ENCODE measurements around the gene CDR2.

CDR2 gene

DNA sequence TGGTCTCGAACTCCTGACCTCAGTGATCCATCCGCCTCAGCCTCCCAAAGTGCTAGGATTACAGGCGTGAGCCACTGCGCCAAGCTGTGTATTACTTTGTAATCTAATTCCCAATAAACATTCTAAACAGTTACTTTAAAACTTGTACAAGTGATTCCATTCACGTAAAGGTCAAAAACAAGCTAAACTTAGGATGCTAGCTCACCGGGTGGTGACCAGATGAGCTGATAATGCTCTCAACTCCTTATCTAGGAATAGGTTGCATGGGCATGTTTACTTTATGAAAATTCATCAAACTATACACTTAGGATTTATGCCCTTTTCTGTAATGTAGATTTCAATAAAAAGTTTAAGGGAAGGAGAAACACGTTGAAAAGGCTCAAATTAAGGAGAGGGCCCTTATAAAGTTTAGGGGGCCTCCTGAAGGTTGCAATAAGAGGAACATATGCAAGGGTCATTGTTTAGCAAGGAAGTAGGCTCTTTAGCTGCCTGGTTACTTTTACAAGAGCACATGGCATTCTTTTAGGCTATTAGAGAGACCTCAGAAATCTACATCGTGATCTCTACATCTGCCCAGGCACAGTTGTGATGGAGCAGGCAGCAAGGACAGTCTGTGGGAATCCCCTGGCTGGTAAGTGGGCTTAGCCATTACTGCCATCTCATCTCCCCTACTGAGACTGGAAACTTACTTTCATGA, 13.3 kb downstream of the CDR2 start:
- DNase-seq (ENCODE audit: low read depth, low spot score): no peak
- in situ Hi-C loops (cut with HindIII; ENCODE audit: low sequenced_read_pairs): no loop called here
- TF ChIP-seq, protein P1, sequence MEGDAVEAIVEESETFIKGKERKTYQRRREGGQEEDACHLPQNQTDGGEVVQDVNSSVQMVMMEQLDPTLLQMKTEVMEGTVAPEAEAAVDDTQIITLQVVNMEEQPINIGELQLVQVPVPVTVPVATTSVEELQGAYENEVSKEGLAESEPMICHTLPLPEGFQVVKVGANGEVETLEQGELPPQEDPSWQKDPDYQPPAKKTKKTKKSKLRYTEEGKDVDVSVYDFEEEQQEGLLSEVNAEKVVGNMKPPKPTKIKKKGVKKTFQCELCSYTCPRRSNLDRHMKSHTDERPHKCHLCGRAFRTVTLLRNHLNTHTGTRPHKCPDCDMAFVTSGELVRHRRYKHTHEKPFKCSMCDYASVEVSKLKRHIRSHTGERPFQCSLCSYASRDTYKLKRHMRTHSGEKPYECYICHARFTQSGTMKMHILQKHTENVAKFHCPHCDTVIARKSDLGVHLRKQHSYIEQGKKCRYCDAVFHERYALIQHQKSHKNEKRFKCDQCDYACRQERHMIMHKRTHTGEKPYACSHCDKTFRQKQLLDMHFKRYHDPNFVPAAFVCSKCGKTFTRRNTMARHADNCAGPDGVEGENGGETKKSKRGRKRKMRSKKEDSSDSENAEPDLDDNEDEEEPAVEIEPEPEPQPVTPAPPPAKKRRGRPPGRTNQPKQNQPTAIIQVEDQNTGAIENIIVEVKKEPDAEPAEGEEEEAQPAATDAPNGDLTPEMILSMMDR (IDR thresholded peaks at IDR 0.05; ENCODE audit: low read depth, low read length): no peak
- no peak overlapping the region for H3K4me3 ChIP-seq (ENCODE audit: low read depth, low read length)

DNA sequence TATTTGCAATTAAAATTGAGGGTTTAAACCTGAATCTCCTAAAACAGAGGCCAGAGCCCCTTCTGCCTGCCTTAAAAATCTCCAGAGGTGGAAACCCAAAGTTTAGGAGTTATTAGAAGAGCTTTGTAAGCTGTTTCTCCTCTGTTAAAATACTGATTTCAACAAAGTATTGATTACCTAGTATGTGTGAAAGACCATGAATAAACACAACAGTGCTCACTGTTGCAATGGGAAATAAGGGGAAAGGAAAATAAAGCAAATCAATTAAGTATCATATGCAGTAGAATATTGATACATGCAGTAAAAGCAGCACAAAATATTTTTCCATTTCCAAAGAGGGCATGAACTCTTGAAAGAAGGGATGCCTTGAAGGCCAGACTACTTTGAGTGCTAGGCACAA, 14.7 kb downstream of the CDR2 start:
- in situ Hi-C loops (cut with HindIII; ENCODE audit: low sequenced_read_pairs): no loop called here
- TF ChIP-seq, protein P1 (IDR thresholded peaks at IDR 0.05; ENCODE audit: low read depth, low read length): no peak
- DNase-seq (ENCODE audit: low read depth, low spot score): no peak
- no peak overlapping the region for H3K4me3 ChIP-seq (ENCODE audit: low read depth, low read length)

DNA sequence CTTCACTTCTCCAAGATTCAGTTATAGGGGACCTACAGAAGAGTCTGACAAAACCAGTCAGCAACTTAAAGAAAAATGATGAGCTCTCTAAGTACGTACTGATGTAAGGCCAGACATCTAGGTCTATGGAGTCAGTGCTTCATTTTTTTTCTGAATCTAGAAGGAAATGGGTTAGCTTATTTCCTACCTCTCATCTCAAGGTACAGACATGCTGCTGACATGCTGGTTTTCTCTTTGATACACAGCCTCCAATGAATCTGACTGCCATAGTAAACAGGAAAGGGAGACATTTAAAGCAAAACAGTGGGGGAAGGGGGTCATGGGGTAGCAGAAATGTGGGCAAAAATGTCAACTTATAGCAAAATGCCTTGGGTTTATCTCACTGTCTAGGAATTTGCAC, 16.4 kb downstream of the CDR2 start:
- in situ Hi-C loops (cut with HindIII; ENCODE audit: low sequenced_read_pairs): no loop called here
- no peak overlapping the region for H3K4me3 ChIP-seq (ENCODE audit: low read depth, low read length)
- no peak for DNase-seq (ENCODE audit: low read depth, low spot score)
- TF ChIP-seq, protein P1 (IDR thresholded peaks at IDR 0.05; ENCODE audit: low read depth, low read length): no peak

DNA sequence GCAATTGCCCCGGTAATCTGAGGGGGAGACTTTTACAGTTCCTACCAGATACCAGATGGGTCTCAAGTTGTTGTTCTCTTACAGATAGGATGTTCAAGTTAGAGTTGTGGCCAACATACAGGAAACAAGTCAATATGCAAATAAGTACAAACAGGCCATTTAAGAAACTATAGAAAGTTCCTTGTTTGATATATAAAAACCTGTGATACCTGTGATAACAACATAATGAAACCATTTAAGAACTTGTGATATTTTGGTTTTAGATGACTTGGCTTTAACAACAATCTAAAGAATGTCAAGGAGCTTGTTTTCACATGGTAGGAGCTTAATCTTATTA, 16.8 kb downstream of the CDR2 start:
- no peak for DNase-seq (ENCODE audit: low read depth, low spot score)
- TF ChIP-seq, protein P1 (IDR thresholded peaks at IDR 0.05; ENCODE audit: low read depth, low read length): no peak
- in situ Hi-C loops (cut with HindIII; ENCODE audit: low sequenced_read_pairs): no loop called here
- no peak overlapping the region for H3K4me3 ChIP-seq (ENCODE audit: low read depth, low read length)

DNA sequence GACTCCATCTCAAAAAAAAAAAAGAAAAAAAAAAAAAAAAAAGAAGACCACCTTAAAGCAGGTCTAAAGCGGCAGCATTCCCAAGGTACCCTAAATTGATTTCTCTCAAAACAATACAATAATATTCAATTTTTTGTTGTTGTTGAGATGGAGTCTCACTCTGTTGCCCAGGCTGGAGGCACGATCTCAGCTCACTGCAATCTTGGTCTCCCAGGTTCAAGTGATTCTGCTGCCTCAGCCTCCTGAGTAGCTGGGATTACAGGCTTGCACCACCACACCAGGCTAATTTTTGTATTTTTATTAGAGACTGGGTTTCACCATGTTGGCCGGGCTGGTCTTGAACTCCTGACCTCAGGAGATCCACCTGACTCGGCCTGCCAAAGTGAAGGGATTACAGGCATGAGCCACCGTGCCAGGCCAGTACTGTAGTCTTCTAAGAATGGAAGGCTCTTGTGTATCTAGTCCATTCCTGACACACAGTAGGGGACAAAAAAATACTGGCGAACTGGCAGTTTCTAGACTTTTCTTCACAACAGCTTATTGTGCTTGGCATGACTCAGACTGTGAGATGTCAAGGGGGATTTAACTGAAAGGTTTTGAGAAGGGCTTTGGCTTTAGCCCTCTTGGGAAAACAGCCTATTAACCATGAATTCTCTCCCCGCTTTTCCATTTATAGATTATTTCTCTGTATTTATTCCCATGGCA, 17.3 kb downstream of the CDR2 start:
- in situ Hi-C loops (cut with HindIII; ENCODE audit: low sequenced_read_pairs): no loop called here
- H3K4me3 ChIP-seq (ENCODE audit: low read depth, low read length): no peak overlapping the region
- TF ChIP-seq, protein P1 (IDR thresholded peaks at IDR 0.05; ENCODE audit: low read depth, low read length): no peak
- no peak for DNase-seq (ENCODE audit: low read depth, low spot score)

DNA sequence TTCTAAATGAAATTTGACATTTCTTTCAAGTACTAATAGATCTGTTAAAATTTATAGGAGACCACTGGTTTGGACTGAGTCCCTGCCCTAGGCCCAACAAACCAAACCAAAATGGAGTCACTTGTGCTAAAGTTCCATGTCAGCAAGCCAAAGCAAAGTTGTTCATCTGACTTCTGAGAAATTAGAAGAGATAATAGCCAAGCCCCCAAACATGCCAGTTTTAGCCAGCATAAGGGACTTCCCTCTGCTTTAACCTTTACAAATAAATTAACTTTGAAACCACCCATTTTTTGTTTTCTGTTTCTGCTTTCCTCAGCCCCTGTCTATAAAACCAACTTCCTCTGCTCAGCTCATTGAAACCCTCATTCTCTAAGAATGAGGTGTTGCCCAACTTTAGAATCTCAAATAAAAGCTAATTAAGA, 18.9 kb downstream of the CDR2 start:
- no peak overlapping the region for H3K4me3 ChIP-seq (ENCODE audit: low read depth, low read length)
- DNase-seq (ENCODE audit: low read depth, low spot score): no peak
- TF ChIP-seq, protein P1 (IDR thresholded peaks at IDR 0.05; ENCODE audit: low read depth, low read length): no peak
- in situ Hi-C loops (cut with HindIII; ENCODE audit: low sequenced_read_pairs): no loop called here
